Transverse colon (tissue), 4 donors: ENCODE measurements around the gene EDARADD.

ENCODE experiments used
- EP300 ChIP-seq: sonication (generic); formaldehyde crosslinking; IDR thresholded peaks from one replicate; pipeline ENCODE4 v1.6.1; 2017; ENCODE audit warnings: antibody characterized with exemption, low read depth
- POLR2A ChIP-seq: fragments of 450-650 bp; IDR thresholded peaks from one replicate; pipeline ENCODE4 v1.6.1; 2016; ENCODE audit warnings: antibody characterized with exemption, mild to moderate bottlenecking, moderate library complexity
- POLR2AphosphoS5 ChIP-seq, 3 donors: sonication (generic); formaldehyde crosslinking; IDR thresholded peaks; one replicate each; pipeline ENCODE4 v1.6.1; 2016; ENCODE audit warnings: antibody characterized with exemption in 3 of 3
- TF ChIP-seq, protein P1 (sequence below), 5 experiments: fragments of 200-600 bp in 3 of 5; fragments of 450-650 bp in 2 of 5; sonication (generic) in 3 of 5; IDR thresholded peaks; 1 replicate in 2 of 5; 2 replicates in 3 of 5; pipeline ENCODE4 v1.5.1; 2016 to 2017; ENCODE audit warnings: antibody characterized with exemption in 5 of 5, inconsistent platforms in 3 of 5, mild to moderate bottlenecking in 2 of 5, moderate library complexity in 1 of 5

DNA sequence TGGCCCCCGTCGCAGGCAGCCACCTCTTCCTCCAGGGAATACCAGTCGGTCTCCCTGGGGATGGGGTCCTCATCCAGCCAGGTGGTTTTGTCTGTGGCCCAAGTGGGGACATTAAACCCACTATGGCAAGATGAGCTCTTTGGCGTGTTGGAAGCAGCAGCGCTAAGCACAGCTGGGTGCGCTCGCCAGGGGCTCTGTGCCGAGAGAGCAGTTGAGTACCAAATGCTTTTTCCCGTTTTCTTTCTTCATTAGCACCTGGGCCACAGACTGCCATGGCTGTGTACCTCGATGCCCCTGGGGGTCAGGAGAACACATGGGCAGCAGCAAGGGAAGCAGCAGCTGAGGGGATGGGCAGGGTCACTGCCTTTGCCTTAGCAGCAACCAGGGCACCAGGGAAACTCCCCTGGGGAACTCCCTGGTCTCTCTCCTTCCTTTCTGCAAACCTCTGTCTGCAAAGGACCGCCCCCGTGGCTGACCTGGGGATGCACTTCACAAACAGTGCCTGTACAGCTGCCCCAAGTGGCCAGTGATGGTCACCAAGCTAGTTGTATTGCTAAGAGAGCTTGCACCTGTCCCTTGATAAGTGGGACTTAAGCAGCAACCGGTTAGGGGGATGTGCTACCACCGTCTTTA is 31.1 kb downstream of the EDARADD start:
- TF ChIP-seq, protein P1, sequence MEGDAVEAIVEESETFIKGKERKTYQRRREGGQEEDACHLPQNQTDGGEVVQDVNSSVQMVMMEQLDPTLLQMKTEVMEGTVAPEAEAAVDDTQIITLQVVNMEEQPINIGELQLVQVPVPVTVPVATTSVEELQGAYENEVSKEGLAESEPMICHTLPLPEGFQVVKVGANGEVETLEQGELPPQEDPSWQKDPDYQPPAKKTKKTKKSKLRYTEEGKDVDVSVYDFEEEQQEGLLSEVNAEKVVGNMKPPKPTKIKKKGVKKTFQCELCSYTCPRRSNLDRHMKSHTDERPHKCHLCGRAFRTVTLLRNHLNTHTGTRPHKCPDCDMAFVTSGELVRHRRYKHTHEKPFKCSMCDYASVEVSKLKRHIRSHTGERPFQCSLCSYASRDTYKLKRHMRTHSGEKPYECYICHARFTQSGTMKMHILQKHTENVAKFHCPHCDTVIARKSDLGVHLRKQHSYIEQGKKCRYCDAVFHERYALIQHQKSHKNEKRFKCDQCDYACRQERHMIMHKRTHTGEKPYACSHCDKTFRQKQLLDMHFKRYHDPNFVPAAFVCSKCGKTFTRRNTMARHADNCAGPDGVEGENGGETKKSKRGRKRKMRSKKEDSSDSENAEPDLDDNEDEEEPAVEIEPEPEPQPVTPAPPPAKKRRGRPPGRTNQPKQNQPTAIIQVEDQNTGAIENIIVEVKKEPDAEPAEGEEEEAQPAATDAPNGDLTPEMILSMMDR (IDR thresholded peaks at IDR 0.05): no peak
- TF ChIP-seq EP300 (no peak), POLR2A (no peak), POLR2AphosphoS5 (IDR thresholded peaks at IDR 0.05) (no peak)
